ENCODE results near the gene MAP3K10.

GRCh38 chr19:40175820-40176219 lies 15.4 kb upstream of the MAP3K10 start:
- TF ChIP-seq POLR2A (IDR thresholded peaks at IDR 0.05; ENCODE audit: low read length) (no peak), GATA1 (IDR thresholded peaks at IDR 0.05; ENCODE audit: low read depth, low read length) (no peak)
